ENCODE results near the gene SSTR3. TPM values are rescaled to one million over a fixed set of nuclear protein-coding genes. Genes with fewer than 3 reads are reported as not detected.

Gene SSTR3
- total and polyA plus RNA-seq, 9 of the 15 experiments (the other 6 are each of a cell fraction or from before 2014, with no cell fraction given) = 0.03 TPM; not detected in 8

DNA sequence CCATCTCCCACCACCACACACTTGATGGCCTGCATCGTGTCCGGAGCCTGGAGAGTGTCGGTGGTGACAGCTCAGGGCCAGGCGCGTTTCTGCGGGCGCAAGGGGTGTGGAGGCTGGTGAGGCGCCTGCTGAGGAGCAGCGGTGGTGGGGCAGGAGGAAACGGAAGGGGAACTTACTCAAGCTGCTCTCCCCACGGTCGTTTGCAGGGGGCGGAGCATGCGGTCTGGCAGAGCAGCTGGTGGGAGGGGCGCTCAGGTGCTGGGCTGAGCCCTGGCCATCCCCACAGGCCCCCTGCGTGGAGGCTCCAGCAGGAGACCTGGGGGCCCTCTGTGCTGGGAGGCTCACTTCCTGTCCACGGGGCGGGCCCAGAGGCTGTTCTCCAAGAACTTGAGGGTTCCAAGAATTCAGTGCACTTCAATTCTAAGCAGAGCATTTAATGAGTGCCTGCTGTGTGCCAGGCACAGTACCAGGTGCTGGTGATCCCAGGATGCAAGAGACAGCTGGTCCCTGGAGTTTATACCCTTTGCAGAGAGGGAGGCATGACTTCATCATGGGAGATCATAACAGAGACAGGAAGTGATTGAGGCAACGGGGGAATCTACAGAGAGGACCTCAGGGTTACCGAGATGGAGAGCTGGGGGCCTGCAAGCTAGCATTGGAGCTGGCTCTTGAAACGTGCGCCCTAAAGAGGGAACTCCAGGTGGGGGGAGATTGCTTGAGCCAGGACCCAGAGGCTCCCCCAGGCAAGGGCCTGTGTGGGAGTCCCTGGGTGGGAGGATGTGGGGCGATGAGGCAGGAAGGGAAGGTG lies 32.0 kb upstream of the SSTR3 start, which contains the start of gene RAC2 (continued):
- no peak for TF ChIP-seq NKRF (IDR thresholded peaks at IDR 0.05; ENCODE audit: borderline replicate concordance)
- no peak for TF ChIP-seq FOXJ2 (tag; IDR thresholded peaks at IDR 0.05)
- TF ChIP-seq TGIF2 (CRISPR knock-in tag; IDR thresholded peaks at IDR 0.05) = no peak
- no peak for TF ChIP-seq IRF2 (CRISPR knock-in tag; IDR thresholded peaks at IDR 0.05)
- no peak for TF ChIP-seq ZNF551 (CRISPR knock-in tag; IDR thresholded peaks at IDR 0.05)
- TF ChIP-seq SRSF1 (IDR thresholded peaks at IDR 0.05; ENCODE audit: low read depth, low read length) = no peak
- TF ChIP-seq, protein P1, sequence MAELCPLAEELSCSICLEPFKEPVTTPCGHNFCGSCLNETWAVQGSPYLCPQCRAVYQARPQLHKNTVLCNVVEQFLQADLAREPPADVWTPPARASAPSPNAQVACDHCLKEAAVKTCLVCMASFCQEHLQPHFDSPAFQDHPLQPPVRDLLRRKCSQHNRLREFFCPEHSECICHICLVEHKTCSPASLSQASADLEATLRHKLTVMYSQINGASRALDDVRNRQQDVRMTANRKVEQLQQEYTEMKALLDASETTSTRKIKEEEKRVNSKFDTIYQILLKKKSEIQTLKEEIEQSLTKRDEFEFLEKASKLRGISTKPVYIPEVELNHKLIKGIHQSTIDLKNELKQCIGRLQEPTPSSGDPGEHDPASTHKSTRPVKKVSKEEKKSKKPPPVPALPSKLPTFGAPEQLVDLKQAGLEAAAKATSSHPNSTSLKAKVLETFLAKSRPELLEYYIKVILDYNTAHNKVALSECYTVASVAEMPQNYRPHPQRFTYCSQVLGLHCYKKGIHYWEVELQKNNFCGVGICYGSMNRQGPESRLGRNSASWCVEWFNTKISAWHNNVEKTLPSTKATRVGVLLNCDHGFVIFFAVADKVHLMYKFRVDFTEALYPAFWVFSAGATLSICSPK (IDR thresholded peaks at IDR 0.05; ENCODE audit: borderline replicate concordance) = no peak
- no peak for TF ChIP-seq RUNX1 (IDR thresholded peaks at IDR 0.05; ENCODE audit: low read depth)
- TF ChIP-seq MAX (CRISPR knock-in tag; IDR thresholded peaks at IDR 0.05) = peak; percentile 74
- TF ChIP-seq ETV6 (IDR thresholded peaks at IDR 0.05; ENCODE audit: borderline replicate concordance in 1 of 2, low read depth in 2 of 2, low read length in 1 of 2) = no peak
- no peak for TF ChIP-seq ETV6 (CRISPR knock-in tag; IDR thresholded peaks at IDR 0.05; ENCODE audit: borderline replicate concordance)
- TF ChIP-seq CREB1 (IDR thresholded peaks at IDR 0.05) = no peak
- TF ChIP-seq CREB1 (CRISPR knock-in tag; IDR thresholded peaks at IDR 0.05) = no peak
- TF ChIP-seq ZFP30 (CRISPR knock-in tag; IDR thresholded peaks at IDR 0.05; ENCODE audit: borderline replicate concordance) = no peak
- no peak for TF ChIP-seq U2AF2 (optimal IDR thresholded peaks at IDR 0.05; ENCODE audit: low read depth, low read length)
- no peak for TF ChIP-seq ELF1 (tag; IDR thresholded peaks at IDR 0.05)
- no peak for TF ChIP-seq HBP1 (CRISPR knock-in tag; IDR thresholded peaks at IDR 0.05)
- no peak for TF ChIP-seq BMI1 (IDR thresholded peaks at IDR 0.05; ENCODE audit: low read length)
- TF ChIP-seq NFATC3 (IDR thresholded peaks at IDR 0.05) = no peak

All from K562 (cell line).